Nephron progenitor cell (in vitro differentiated cells): Measurements from ENCODE around the gene RABL6.

Experiments used
- DNase-seq: peaks from one replicate; pipeline ENCODE4 v3.0.0; 2021
- H3K27ac Mint-ChIP-seq: 2 replicates; pipeline ENCODE4 v1.8.0; 2021; ENCODE audit warnings: mild to moderate bottlenecking, moderate library complexity, mixed read lengths
- H3K27me3 Mint-ChIP-seq: 2 replicates; pipeline ENCODE4 v1.8.0; 2021; ENCODE audit warnings: mild to moderate bottlenecking, low read depth, mixed read lengths; ENCODE audit not compliant: poor library complexity
- H3K36me3 Mint-ChIP-seq: 2 replicates; pipeline ENCODE4 v1.8.0; 2021; ENCODE audit warnings: low read depth, mixed read lengths
- H3K4me1 Mint-ChIP-seq: 2 replicates; pipeline ENCODE4 v1.8.0; 2021; ENCODE audit warnings: mixed read lengths
- H3K4me3 Mint-ChIP-seq: 2 replicates; pipeline ENCODE4 v1.8.0; 2021; ENCODE audit warnings: mild to moderate bottlenecking, moderate library complexity, mixed read lengths
- H3K9me3 Mint-ChIP-seq: 2 replicates; pipeline ENCODE4 v1.8.0; 2021; ENCODE audit warnings: mild to moderate bottlenecking, moderate library complexity, mixed read lengths
- CTCF ChIP-seq: fragments of 200-600 bp; sonication (generic); IDR thresholded peaks from 2 replicates; pipeline ENCODE4 v1.5.0; 2021; ENCODE audit warnings: antibody characterized with exemption

Gene RABL6

GRCh38 chr9:136845465-136846260 is 37.9 kb downstream of the RABL6 start:
- H3K27ac Mint-ChIP-seq: no peak overlapping the region
- DNase-seq: no peak
- no peaks in the 10 kb centered on the region for H3K9me3 Mint-ChIP-seq
- TF ChIP-seq CTCF: no peak
- no peak overlapping the region for H3K4me3 Mint-ChIP-seq
- peaks cover 9% of the 10 kb centered on the region for H3K27me3 Mint-ChIP-seq
- H3K36me3 Mint-ChIP-seq: no peaks in the 10 kb centered on the region
- peaks cover 26% of the 10 kb centered on the region for H3K4me1 Mint-ChIP-seq

- DNase-seq: no peak
- no peak overlapping the region for H3K27ac Mint-ChIP-seq
- H3K4me1 Mint-ChIP-seq: peaks cover 17% of the 10 kb centered on the region
- no peaks in the 10 kb centered on the region for H3K36me3 Mint-ChIP-seq
- TF ChIP-seq CTCF: no peak
- no peak overlapping the region for H3K4me3 Mint-ChIP-seq
- peaks cover 9% of the 10 kb centered on the region for H3K27me3 Mint-ChIP-seq
- no peaks in the 10 kb centered on the region for H3K9me3 Mint-ChIP-seq
Measured at GRCh38 chr9:136846376-136847087, 38.8 kb downstream of the RABL6 start.

DNA sequence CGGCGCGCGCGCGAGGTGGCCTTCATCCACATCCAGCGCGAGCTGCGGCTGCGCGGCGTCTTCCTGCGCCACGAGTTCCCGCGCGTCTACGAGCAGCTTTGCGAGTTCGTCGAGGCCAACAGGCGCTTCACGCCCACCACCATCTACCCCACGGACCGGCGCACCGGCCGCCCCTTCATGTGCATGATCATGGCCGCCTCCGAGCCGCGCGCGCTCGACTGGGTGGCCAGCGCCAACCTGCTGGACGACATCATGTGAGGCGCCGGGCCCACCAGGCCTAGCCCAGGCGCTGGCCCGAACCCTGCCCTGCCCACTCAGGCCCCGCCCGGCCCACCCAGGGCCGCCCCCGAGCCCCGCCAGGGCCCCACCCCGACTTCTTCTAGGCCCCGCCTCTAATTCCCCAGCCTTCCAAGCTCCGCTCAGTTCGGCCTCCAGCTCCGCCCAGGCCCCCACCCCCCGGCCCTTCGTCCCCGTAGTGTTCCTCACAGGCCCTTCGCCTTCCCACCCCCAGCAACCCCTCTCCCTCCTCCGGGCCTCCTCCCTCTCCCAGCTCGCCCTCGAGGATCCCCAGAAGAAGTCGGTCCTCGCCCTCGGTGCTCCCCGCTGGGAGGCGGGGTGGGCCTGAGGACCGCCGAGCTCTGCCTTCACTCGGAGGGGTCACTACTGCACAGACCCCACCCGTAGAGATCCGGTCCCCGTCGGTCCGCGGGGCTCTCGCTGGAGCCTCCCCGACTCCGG is 39.5 kb downstream of the RABL6 start:
- TF ChIP-seq CTCF: no peak
- no peaks in the 10 kb centered on the region for H3K36me3 Mint-ChIP-seq
- peak overlapping the region; percentile 94 for H3K4me3 Mint-ChIP-seq
- no peaks in the 10 kb centered on the region for H3K9me3 Mint-ChIP-seq
- H3K27me3 Mint-ChIP-seq: peaks cover 9% of the 10 kb centered on the region
- H3K27ac Mint-ChIP-seq: peak overlapping the region; percentile 42
- DNase-seq: peak; percentile 71
- peaks cover 11% of the 10 kb centered on the region for H3K4me1 Mint-ChIP-seq

- DNase-seq: peak; percentile 88
Measured at GRCh38 chr9:136847826-136848392, 40.2 kb downstream of the RABL6 start.

More at GRCh38 chr9:136847826-136848392, 40.2 kb downstream of the RABL6 start:
- Mint-ChIP-seq H3K9me3 (no peaks in the 10 kb centered on the region), H3K27me3 (peaks cover 9% of the 10 kb centered on the region), H3K36me3 (no peaks in the 10 kb centered on the region), H3K27ac (peak overlapping the region; percentile 94), H3K4me3 (peak overlapping the region; percentile 94), H3K4me1 (peaks cover 9% of the 10 kb centered on the region)
- TF ChIP-seq CTCF: no peak
